Peyer's patch (tissue), 4 donors: ENCODE results near the gene PROK1. TPM values are rescaled to one million over a fixed set of nuclear protein-coding genes. Genes with fewer than 3 reads are reported as not detected.

Experiments
- DNase-seq, 3 donors: peaks; one replicate each; pipeline ENCODE4 v3.0.0-alpha.2; 2017 to 2019
- H3K27ac ChIP-seq, 4 donors: fragments of 200-600 bp; sonication (generic); one replicate each; pipeline ENCODE4 v1.5.1; 2016 to 2019
- H3K27me3 ChIP-seq, 2 donors: fragments of 200-600 bp; sonication (generic); one replicate each; pipeline ENCODE4 v1.5.1; 2019
- H3K36me3 ChIP-seq, 3 donors: fragments of 200-600 bp; sonication (generic); one replicate each; pipeline ENCODE4 v1.5.1; 2016 to 2019
- H3K4me1 ChIP-seq, 4 donors: fragments of 200-600 bp; sonication (generic); one replicate each; pipeline ENCODE4 v1.5.1; 2016 to 2019
- H3K4me3 ChIP-seq, 4 donors: fragments of 200-600 bp; sonication (generic); 1 replicate in 3 of 4; 2 replicates in 1 of 4; pipeline ENCODE4 v1.5.1; 2016 to 2019; ENCODE audit warnings: mild to moderate bottlenecking in 1 of 4
- H3K9me3 ChIP-seq, 4 donors: fragments of 200-600 bp; sonication (generic); one replicate each; pipeline ENCODE4 v1.5.1; 2016 to 2019; ENCODE audit warnings: mild to moderate bottlenecking in 1 of 4
- POLR2A ChIP-seq, 2 donors: fragments of 450-650 bp; IDR thresholded peaks; one replicate each; pipeline ENCODE4 v1.5.1; 2017; ENCODE audit warnings: antibody characterized with exemption in 2 of 2, mild to moderate bottlenecking in 2 of 2, moderate library complexity in 2 of 2
- total RNA-seq, 4 donors: library from RNA; depleted of rRNA; stranded (reverse); fragments of >200 nt; gene quantifications; one replicate each; pipeline ENCODE4 v1.1.0, GENCODE V29; 2016
- TF ChIP-seq, protein P1 (sequence below), 6 experiments: fragments of 450-650 bp in 4 of 6; fragments of 200-600 bp in 2 of 6; sonication (generic) in 1 of 6; IDR thresholded peaks; one replicate each; pipeline ENCODE4 v1.5.1; 2017 to 2019; ENCODE audit warnings: antibody characterized with exemption in 6 of 6, mild to moderate bottlenecking in 3 of 6, moderate library complexity in 1 of 6

PROK1 gene
- total RNA-seq, 4 donors from 2014 or later: not detected

DNA sequence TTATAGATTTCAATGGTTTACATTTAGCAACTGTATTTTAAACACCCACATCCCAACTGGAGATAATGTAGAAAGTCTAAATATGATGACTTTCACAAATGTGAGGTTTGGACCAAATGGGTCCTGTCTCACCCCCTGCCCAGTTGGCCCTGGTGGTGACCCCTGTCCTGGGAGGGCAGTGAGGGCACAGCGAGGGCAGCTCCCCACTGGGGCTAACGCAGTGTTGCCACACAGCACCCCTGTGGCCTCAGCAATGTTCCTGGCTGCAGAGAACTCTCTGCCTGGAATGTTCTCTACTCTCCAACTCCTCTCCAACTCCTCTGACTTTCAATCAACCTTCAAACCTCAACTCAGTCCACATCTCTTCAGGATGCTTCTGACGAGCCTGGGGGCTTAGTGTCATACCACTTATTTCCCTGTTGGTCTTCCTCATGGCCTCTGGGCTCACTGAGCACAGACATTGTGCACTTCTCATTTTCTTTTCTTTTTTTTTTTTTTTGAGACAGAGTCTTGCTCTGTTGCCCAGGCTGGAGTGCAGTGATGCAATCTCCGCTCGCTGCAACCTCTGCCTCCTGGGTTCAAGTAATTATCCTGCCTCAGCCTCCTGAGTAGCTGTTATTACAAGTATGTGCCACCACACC, 42.2 kb downstream of the PROK1 start:
- Histone ChIP-seq H3K4me1 (no peaks in the 10 kb centered on the region), H3K36me3 (no peaks in the 10 kb centered on the region), H3K9me3 (no peaks in the 10 kb centered on the region), H3K27ac (no peak overlapping the region), H3K4me3 (no peak overlapping the region), H3K27me3 (no peaks in the 10 kb centered on the region)
- no peak for DNase-seq
- TF ChIP-seq, protein P1, sequence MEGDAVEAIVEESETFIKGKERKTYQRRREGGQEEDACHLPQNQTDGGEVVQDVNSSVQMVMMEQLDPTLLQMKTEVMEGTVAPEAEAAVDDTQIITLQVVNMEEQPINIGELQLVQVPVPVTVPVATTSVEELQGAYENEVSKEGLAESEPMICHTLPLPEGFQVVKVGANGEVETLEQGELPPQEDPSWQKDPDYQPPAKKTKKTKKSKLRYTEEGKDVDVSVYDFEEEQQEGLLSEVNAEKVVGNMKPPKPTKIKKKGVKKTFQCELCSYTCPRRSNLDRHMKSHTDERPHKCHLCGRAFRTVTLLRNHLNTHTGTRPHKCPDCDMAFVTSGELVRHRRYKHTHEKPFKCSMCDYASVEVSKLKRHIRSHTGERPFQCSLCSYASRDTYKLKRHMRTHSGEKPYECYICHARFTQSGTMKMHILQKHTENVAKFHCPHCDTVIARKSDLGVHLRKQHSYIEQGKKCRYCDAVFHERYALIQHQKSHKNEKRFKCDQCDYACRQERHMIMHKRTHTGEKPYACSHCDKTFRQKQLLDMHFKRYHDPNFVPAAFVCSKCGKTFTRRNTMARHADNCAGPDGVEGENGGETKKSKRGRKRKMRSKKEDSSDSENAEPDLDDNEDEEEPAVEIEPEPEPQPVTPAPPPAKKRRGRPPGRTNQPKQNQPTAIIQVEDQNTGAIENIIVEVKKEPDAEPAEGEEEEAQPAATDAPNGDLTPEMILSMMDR (IDR thresholded peaks at IDR 0.05): no peak
- no peak for TF ChIP-seq POLR2A (IDR thresholded peaks at IDR 0.05)

DNA sequence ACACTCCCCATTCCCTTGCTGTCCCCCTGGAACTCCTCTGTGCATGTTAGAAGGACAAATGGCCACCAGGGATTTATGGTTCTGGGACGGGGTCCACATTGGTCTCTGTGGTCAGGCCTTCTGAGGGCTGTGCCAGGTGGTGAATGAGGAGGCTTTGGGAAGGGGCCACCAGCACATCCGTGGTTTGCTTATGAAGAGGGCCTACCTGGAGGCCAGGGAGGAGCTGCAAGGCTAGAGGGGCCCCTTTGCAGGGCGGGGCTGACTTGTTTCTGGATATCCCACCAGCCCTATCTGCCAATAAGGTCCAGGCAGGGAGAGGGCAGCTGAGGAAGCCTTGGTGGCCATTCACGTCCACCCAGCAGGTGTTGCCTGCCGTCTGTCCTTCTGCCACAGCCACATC, 43.1 kb downstream of the PROK1 start:
- Histone ChIP-seq H3K4me1 (no peaks in the 10 kb centered on the region), H3K27me3 (no peaks in the 10 kb centered on the region), H3K9me3 (no peaks in the 10 kb centered on the region), H3K36me3 (no peaks in the 10 kb centered on the region), H3K4me3 (no peak overlapping the region), H3K27ac (no peak overlapping the region)
- no peak for TF ChIP-seq POLR2A (IDR thresholded peaks at IDR 0.05)
- TF ChIP-seq, protein P1 (IDR thresholded peaks at IDR 0.05): no peak
- no peak for DNase-seq

GRCh38 chr1:110494522-110495406, 43.8 kb downstream of the PROK1 start:
- DNase-seq: no peak
- no peaks in the 10 kb centered on the region for H3K4me1 ChIP-seq
- no peak for TF ChIP-seq POLR2A (IDR thresholded peaks at IDR 0.05)
- TF ChIP-seq, protein P1 (IDR thresholded peaks at IDR 0.05): no peak
- H3K36me3 ChIP-seq: no peaks in the 10 kb centered on the region
- H3K27me3 ChIP-seq: no peaks in the 10 kb centered on the region
- H3K9me3 ChIP-seq: no peaks in the 10 kb centered on the region
- H3K4me3 ChIP-seq: no peak overlapping the region
- no peak overlapping the region for H3K27ac ChIP-seq

DNA sequence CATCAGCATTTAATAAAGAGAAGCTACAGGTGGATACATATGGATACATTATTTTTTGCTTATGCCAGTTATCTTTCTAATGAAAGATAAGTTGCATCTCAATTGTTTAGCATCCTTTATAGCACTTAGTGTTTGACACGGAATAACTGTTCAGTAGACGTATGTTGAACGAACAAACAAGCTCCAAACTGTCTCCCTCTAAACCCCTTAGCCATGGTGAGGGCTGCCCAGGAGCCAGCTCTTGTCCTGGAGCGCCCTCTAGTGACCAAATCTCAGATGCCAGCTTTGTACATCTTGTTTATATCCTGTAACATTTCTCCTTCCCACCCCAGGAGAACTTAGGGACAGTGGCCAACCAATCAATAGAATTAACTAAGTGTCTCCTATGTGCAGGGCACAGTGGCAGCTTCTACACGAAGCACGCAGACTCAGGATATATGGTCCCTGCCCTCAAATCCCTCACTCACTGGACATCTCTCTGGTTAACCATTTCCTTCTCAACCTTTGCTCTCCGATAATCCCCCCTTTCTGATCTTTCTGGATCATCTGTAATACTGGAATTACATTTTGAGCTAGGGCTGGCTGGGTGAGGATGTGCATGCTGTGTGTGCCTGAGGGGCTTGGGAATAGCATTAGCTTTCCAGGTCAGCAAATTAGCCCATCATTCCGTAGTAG, 45.1 kb downstream of the PROK1 start:
- Histone ChIP-seq H3K27ac (no peak overlapping the region), H3K4me3 (no peak overlapping the region), H3K36me3 (no peaks in the 10 kb centered on the region), H3K4me1 (no peaks in the 10 kb centered on the region), H3K9me3 (no peaks in the 10 kb centered on the region), H3K27me3 (no peaks in the 10 kb centered on the region)
- no peak for TF ChIP-seq POLR2A (IDR thresholded peaks at IDR 0.05)
- TF ChIP-seq, protein P1 (IDR thresholded peaks at IDR 0.05): peak; percentile 35 to 94 (median 90)
- DNase-seq: peak; percentile 66 to 93 (median 76)

- no peak for DNase-seq
- H3K4me3 ChIP-seq: no peak overlapping the region
- H3K4me1 ChIP-seq: no peaks in the 10 kb centered on the region
- H3K36me3 ChIP-seq: no peaks in the 10 kb centered on the region
- no peaks in the 10 kb centered on the region for H3K27me3 ChIP-seq
- no peaks in the 10 kb centered on the region for H3K9me3 ChIP-seq
- H3K27ac ChIP-seq: no peak overlapping the region
- TF ChIP-seq, protein P1 (IDR thresholded peaks at IDR 0.05): no peak
- TF ChIP-seq POLR2A (IDR thresholded peaks at IDR 0.05): no peak
Measured at GRCh38 chr1:110498270-110498669, 47.3 kb downstream of the PROK1 start.
